Measurements from ENCODE around the gene ZFPM1.

GRCh38 chr16:88456356-88457292 is 3.5 kb downstream of the ZFPM1 start:
- no peak for TF ChIP-seq SUZ12 (IDR thresholded peaks at IDR 0.05; ENCODE audit: extremely low read depth, insufficient read depth, insufficient read length)
- no peak for TF ChIP-seq ZNF274 (IDR thresholded peaks at IDR 0.05; ENCODE audit: low read depth, low read length)
